Measurements from ENCODE around the gene GLRX5. TPM values are rescaled to one million over a fixed set of nuclear protein-coding genes. Genes with fewer than 3 reads are reported as not detected.

GLRX5 gene
- total RNA-seq, 1 experiment from 2014 or later, result 62.2 TPM

DNA sequence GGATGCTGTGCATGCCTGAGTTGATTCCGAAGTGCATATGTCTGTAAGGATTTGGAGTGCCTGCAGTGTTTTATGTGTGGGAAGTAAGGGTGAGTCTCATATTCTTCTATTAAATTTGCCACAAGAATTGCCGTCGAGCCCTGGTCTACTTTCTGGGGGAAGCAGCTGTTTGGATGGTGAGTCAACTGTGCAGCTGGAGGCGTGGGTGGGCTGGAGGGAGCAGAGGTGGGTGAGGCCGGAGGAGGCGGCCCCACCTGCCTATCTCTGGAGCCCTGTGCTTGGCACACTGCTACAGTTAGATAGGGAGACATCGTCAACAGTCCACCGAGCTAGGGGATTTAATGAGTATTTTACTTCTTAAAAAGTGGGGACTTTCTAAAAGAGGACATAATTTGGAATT lies 9.7 kb downstream of the GLRX5 start:
- no peak overlapping the region for H2BK5ac ChIP-seq (ENCODE audit: insufficient read length, low read length)
- H3K23ac ChIP-seq (ENCODE audit: insufficient read length, low read depth, low read length), result no peak overlapping the region
- H2BK120ac ChIP-seq (ENCODE audit: low read depth, low read length, poor library complexity, severe bottlenecking), result no peak overlapping the region
- peaks cover 5% of the 10 kb centered on the region; the same call in 1 of the 2 replicates for H3K79me2 ChIP-seq (ENCODE audit: insufficient read depth, low read length)
- H3K27me3 ChIP-seq (ENCODE audit: insufficient read depth, low read length), result no peaks in the 10 kb centered on the region; the same call in 1 of the 2 replicates
- no peak overlapping the region for H2AK5ac ChIP-seq (ENCODE audit: insufficient read length, low read length)
- H3K9me3 ChIP-seq (ENCODE audit: control insufficient read depth, low read depth, low read length), result no peaks in the 10 kb centered on the region
- no peak overlapping the region for H3K14ac ChIP-seq (ENCODE audit: insufficient read depth, low read length)
- H2AFZ ChIP-seq (ENCODE audit: low read length), result no peak overlapping the region
- no CpG with 5 or more reads among the region's 8 CpGs for WGBS (ENCODE audit: extremely low coverage, insufficient read length, low lambda C conversion rate)
- no peaks in the 10 kb centered on the region for H3K23me2 ChIP-seq (ENCODE audit: insufficient read length, low read depth, low read length, poor library complexity, severe bottlenecking)
- H3K27me3 Mint-ChIP-seq (ENCODE audit: low read depth), result peaks cover 8% of the 10 kb centered on the region
- H3K56ac ChIP-seq (ENCODE audit: insufficient read length, low read depth, low read length), result no peak overlapping the region
- peaks cover 9 to 11% of the 10 kb centered on the region in 2 experiments for H3K4me1 Mint-ChIP-seq
- no peak overlapping the region for H4K91ac ChIP-seq (ENCODE audit: insufficient read length, low read depth, low read length)
- H3K27ac Mint-ChIP-seq, result no peak overlapping the region; a peak in 1 of 7 replicates
- H3K4me1 ChIP-seq (ENCODE audit: insufficient read depth, low read length), result no peaks in the 10 kb centered on the region
- no peak overlapping the region for H3K4ac ChIP-seq (ENCODE audit: low read depth, low read length)
- H3T11ph ChIP-seq (ENCODE audit: low read length), result no peak overlapping the region
- no peak overlapping the region for H3K27ac ChIP-seq (ENCODE audit: insufficient read length, low read depth, low read length)
- no peak overlapping the region for H4K5ac ChIP-seq (ENCODE audit: insufficient read length, low read depth, low read length)
- H3K36me3 Mint-ChIP-seq (ENCODE audit: insufficient read depth in 1 of 3, low read depth in 3 of 3), result peaks cover 16 to 24% (median 16%) of the 10 kb centered on the region in 3 experiments
- no peak overlapping the region for H2BK20ac ChIP-seq (ENCODE audit: low read depth, low read length, poor library complexity, severe bottlenecking)
- TF ChIP-seq, protein P1, sequence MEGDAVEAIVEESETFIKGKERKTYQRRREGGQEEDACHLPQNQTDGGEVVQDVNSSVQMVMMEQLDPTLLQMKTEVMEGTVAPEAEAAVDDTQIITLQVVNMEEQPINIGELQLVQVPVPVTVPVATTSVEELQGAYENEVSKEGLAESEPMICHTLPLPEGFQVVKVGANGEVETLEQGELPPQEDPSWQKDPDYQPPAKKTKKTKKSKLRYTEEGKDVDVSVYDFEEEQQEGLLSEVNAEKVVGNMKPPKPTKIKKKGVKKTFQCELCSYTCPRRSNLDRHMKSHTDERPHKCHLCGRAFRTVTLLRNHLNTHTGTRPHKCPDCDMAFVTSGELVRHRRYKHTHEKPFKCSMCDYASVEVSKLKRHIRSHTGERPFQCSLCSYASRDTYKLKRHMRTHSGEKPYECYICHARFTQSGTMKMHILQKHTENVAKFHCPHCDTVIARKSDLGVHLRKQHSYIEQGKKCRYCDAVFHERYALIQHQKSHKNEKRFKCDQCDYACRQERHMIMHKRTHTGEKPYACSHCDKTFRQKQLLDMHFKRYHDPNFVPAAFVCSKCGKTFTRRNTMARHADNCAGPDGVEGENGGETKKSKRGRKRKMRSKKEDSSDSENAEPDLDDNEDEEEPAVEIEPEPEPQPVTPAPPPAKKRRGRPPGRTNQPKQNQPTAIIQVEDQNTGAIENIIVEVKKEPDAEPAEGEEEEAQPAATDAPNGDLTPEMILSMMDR (conservative IDR thresholded peaks at IDR 0.05), result no peak
- H3K4me2 ChIP-seq (ENCODE audit: insufficient read depth, insufficient read length, low read length), result no peak overlapping the region
- DNase-seq, result no peak
- peaks cover 4% of the 10 kb centered on the region for H3K79me1 ChIP-seq (ENCODE audit: insufficient read depth, low read depth, low read length, poor library complexity, severe bottlenecking)
- H3K18ac ChIP-seq (ENCODE audit: insufficient read length, low read depth, low read length), result no peak overlapping the region
- no peak overlapping the region for H2BK12ac ChIP-seq (ENCODE audit: insufficient read length, low read depth, low read length)
- H3K9ac ChIP-seq (ENCODE audit: extremely low read depth, insufficient read length, low read length), result no peak overlapping the region
- no peak overlapping the region for H3K4me3 Mint-ChIP-seq
- H3K9me3 Mint-ChIP-seq, result peaks cover 3 to 5% of the 10 kb centered on the region in 2 experiments; a peak in 3 of 5 replicates
- no peak overlapping the region for H2BK15ac ChIP-seq (ENCODE audit: low read depth, low read length)
- no peaks in the 10 kb centered on the region for H4K20me1 ChIP-seq (ENCODE audit: control insufficient read depth, insufficient read depth, insufficient read length)
- no peak overlapping the region for H4K8ac ChIP-seq (replicated peaks; ENCODE audit: insufficient read length, low read depth, low read length)
